Femur (tissue), 1 donor: ENCODE data around the gene RXRG.
"Not testable (repeated sequence)": the region's sequence is repeated elsewhere in the genome, so short reads cannot be mapped to it uniquely, and the experiment has no call there.

Source experiments
- DNase-seq: peaks from one replicate; pipeline ENCODE4 v3.0.0-alpha.2; 2017

RXRG gene

GRCh38 chr1:165444897-165445370 is at the start of gene RXRG:
RXRG (minus strand) TSS chr1:165445126; CDS start chr1:165444893, 233 bp downstream.
- peak; percentile 77 for DNase-seq

- DNase-seq = no peak
Measured at GRCh38 chr1:165492845-165493373, 48.0 kb upstream of the RXRG start.

- DNase-seq = peak; percentile 40
Measured at GRCh38 chr1:165490175-165490574, 45.2 kb upstream of the RXRG start.

- no peak for DNase-seq
Measured at GRCh38 chr1:165487921-165488320, 43.0 kb upstream of the RXRG start.

- DNase-seq = peak; percentile 33
Measured at GRCh38 chr1:165486663-165487062, 41.7 kb upstream of the RXRG start.

- DNase-seq = no peak
Measured at GRCh38 chr1:165485716-165486115, 40.8 kb upstream of the RXRG start.

- DNase-seq = no peak
Measured at GRCh38 chr1:165484532-165484931, 39.6 kb upstream of the RXRG start.

GRCh38 chr1:165483412-165483811 is 38.5 kb upstream of the RXRG start:
- no peak for DNase-seq

DNA sequence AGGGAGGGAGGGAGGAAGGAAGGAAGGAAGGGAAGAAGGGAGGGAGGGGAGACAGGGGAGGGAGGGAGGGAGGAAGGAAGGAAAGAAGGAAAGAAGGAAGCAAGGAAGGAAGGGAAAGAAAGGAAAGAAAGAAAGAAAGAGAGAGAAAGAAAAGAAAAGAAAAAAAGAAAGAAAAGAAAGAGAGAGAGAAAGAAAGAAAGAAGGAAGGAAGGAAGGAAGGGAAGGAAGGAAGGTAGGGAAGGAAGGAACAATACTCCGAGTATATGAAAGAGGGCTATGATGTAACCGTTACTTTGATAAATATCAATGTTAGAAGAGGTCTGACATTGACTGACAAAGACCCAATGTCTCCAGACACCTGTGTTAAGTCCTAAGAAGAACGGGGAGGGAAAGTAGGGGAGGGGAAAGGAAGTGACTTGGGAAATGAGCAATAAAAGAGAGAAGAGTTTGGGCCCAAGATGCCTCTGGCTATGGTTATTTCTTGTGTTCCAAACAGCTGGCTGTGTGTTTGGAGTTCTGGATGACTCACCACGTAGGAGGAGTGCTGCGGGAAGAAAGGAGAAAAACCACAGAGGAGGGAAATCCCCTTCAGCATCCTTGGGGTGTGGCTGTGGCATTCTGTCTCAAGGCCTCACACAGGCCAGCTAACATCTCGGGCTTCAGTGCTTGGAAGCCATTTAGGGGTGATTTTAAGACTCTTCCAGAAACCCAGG is 37.0 kb upstream of the RXRG start:
- peak; percentile 74 for DNase-seq

DNA sequence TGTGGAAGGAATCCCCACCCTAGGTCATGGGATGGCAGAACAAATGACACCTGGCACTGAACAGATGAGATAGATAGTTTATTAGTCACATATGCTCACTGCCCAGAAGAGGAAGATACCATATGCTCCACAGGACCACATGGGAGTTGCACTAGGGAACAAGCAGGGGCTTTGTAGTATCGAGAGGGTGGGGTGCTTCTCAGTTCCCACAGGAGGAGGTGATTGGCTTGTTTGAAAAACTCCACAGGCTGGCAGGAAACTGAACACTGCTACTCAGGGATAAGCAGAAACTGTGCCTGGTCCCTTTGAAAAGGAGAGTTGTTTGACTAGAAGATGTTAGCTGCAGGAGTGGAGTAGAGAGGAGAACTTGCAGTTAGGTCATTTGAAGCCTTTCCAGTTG is 31.9 kb upstream of the RXRG start:
- no peak for DNase-seq

DNA sequence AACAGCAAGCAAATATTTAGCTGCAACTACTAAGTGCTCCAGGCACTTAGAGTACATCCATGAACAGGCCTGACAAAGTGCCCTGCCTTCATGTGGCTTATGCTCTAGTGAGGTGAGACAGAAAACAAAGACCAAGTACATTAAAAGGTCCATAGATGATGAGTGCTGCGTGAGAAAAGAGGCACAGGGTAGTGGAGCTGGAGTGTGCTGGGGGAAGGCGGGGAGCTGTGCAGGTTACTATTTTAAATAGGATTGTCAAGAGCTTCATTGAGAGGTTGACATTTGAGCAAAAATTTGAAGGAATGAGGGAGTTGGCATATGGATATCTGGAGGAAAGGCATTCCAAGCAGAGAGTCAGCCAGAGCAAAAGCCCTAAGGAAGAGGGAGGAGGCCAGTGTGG is 29.3 kb upstream of the RXRG start:
- DNase-seq = no peak

DNA sequence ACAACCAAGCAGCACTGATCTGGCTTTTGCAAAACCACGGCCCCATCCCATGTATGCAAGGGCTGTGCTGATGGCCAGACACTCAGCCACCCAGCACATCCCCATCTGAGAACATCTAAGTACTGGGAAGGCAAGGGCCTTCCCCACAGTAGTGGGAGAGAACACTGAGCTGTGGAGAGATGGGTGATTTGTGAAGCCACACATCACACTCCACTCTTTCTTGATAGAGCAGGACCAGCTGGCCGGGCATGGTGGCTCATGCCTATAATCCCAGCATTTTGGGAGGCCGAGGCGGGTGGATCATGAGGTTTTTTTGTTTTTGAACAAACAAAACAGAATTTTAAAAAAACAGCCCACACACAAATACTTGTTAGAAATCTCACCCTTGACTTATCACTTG is 28.2 kb upstream of the RXRG start:
- DNase-seq = no peak

DNA sequence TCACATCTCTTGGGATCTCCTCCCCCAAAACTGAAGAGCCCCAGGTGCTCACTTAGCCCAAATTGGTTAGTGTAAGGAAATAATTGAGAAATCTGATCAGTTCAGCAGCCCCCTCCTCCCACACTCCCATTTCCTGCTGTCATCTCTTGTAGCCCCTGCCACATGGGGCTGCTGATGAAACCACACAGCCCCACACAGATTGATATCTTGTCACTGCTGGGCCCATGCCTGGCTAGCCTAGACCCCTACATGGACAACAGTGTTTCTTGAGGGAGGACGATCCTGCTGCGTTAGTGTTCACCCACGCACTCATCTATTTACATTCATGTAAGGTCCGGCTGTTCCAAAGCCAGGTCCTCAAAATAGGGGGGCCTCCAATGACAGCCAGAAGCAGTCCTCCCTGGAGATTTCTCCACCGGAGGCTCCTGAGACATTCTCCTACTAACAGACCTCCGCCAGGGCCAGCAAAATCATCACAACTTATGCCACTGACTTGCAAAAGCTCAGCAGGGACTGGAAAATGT is 23.9 kb upstream of the RXRG start:
- DNase-seq = no peak

GRCh38 chr1:165468253-165468652 is 23.3 kb upstream of the RXRG start:
- DNase-seq = no peak

- DNase-seq = peak; percentile 41
Measured at GRCh38 chr1:165467706-165468105, 22.8 kb upstream of the RXRG start.

DNA sequence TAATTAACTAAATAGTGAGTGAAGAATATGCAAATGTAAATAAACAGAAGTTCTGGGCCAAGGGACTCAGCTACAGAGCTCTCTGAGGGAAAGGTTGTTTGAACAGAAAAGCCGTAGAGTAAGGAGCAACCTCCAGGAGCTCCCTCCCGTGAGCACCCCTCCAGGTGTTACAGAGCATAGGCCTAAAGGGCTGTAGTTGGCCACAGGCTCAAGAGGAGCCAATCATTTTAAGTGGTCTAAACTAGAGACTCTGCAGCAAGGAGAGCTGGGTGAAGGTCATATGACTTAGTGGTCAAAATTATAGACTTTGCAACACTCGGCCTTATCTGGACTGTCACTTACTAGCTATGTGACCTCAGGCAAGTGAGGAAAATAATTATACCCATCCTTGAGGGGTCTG is 19.1 kb upstream of the RXRG start:
- DNase-seq = no peak

GRCh38 chr1:165459683-165460082 is 14.8 kb upstream of the RXRG start:
- DNase-seq = not testable (repeated sequence)

DNA sequence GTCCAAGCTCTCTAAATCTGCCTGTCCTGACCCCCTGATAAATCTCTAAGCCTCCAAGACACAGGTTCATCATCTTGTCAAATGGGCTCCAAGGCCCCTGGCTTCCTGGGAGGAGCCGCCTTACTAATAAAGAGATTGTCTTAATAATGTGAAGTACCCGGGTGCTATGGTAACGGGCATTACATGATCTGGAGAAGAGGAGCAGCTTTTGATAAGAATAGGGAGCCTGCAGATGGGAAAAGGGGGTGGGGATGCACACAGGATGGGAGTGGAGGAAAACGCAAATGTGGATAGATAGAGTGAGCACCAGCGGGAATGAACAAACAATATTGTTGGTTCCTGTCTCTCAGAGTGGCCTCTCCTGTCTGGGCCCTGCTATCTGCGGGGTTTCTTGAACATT is 11.9 kb upstream of the RXRG start:
- DNase-seq = no peak

DNA sequence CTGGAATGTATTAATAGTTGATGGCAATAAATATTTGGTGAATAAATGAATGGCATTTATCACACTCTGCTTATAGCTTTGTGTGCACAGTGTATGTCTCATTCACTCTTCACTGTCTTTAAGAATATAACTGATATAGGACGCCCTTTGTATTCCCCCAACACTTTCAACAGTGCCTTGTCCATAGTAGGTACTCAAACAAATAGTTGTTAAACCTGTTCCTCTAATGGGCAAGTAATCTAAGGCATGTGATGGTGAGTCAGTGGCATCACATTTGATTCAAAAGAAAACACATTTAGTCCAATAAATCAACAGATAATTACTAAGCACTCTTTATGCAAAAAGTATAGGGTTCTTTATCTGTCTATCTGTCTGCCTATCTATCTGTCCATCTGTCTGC is 11.2 kb upstream of the RXRG start:
- DNase-seq = no peak

DNA sequence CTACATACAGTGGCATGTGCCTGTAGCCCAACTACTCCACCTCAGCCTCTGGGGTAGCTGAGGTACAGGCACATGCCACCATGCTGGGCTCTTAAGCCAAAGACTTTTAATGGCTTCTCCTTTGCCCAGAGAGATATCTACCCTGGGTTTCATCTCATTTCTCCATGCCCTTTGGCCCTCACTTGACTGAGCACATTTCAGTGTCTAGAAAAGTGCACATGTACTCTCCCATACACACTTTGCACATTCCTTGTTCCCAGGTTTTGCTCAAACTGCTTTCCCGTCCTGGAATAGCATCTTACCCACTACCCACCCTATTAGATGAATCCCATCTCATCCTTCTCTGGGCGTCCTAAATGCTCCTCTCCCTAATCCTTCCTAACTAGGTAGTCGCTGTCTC is 10.2 kb upstream of the RXRG start:
- no peak for DNase-seq

- DNase-seq = no peak
Measured at GRCh38 chr1:165454091-165454610, 9.2 kb upstream of the RXRG start.

DNA sequence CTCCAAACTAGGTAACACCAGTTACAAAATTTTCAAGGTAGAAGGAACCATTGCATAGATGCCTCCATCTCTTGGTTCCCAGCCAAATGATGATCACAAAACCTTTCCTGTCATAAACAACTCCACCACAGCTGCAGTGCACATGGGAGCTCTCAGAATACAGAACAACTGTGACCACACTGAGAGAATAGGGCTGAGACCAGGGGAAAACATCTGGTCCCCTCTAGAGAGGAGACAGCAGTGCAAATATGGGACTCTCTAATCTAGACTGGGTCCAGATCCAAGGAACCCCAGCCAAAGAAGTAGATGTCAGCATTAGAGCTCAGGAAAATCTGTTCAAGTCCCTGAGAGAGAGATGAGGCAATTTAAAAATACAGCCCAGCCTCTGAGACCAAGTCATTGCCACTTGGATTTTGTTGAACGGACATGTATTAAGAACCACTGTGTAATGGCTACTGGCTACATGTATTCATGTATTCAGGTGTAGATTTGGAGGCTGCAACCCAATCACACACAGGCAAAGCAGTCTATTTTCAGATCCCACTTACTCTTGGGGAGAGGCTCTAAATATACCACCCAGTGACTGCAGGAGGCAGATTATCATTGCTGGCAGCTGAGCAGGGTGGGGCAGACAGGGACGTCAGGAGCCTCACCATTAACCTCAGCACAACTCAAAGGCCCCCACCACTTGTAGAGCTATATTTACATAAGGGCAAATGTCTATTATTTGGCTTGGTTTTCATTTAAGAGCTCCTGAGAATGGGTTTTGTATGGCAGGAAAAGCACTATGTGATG is 7.6 kb upstream of the RXRG start:
- peak; percentile 38 for DNase-seq

DNA sequence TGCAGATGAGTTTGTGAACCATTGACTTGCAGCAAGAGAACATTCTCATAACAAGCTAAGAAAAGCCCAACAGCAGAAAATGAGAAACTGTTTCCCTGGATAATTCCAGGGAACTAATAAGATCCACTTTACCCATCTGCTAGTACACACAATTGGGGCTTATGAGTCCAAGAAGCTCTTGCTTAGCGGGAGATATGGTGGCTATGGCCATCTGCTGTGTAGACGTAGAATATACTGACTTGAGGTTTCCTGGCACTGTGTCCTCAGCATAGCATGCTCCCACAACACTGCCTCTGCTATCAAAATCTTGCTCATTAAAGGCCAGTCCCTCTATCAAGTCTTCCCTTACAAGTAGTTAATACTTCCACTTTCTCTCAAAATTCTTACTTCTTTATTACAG is 6.8 kb upstream of the RXRG start:
- no peak for DNase-seq

- no peak for DNase-seq
Measured at GRCh38 chr1:165449131-165449530, 4.2 kb upstream of the RXRG start.
